Activated CD8-positive, alpha-beta T cell treated with anti-CD3 and anti-CD28 coated beads for 36 hours (primary cell): ENCODE data around the gene XXYLT1. TPM values are rescaled to one million over a fixed set of nuclear protein-coding genes. Genes with fewer than 3 reads are reported as not detected.

Experiments used
- ATAC-seq: fragments of 200-7000 bp; cut with Tn5 transposase; one replicate; pipeline ENCODE4 v1.10.0; 2021; ENCODE audit warnings: mild to moderate bottlenecking, moderate library complexity
- CTCF ChIA-PET: fragments of 350-600 bp; sonication (Branson Sonifier 250); formaldehyde crosslinking; loops from one replicate; lab custom pipeline; 2021; ENCODE audit warnings: antibody characterized with exemption; lab: Charles Lee
- POLR2A ChIA-PET: fragments of 350-600 bp; sonication (Branson Sonifier 250); formaldehyde crosslinking; loops from one replicate; lab custom pipeline; 2021; ENCODE audit warnings: antibody characterized with exemption; lab: Charles Lee
- DNase-seq: peaks from one replicate; pipeline ENCODE4 v3.0.0-alpha.2; 2020
- H3K27ac Mint-ChIP-seq: one replicate; pipeline ENCODE4 v1.8.0; 2021; ENCODE audit warnings: mild to moderate bottlenecking, mixed read lengths
- H3K27me3 Mint-ChIP-seq: one replicate; pipeline ENCODE4 v1.8.0; 2021; ENCODE audit warnings: mixed read lengths
- H3K36me3 Mint-ChIP-seq: one replicate; pipeline ENCODE4 v1.8.0; 2021; ENCODE audit warnings: low read depth, mixed read lengths
- H3K4me1 Mint-ChIP-seq: one replicate; pipeline ENCODE4 v1.8.0; 2021; ENCODE audit warnings: low read depth, mixed read lengths
- H3K4me3 Mint-ChIP-seq: one replicate; pipeline ENCODE4 v1.8.0; 2021; ENCODE audit warnings: mild to moderate bottlenecking, moderate library complexity, mixed read lengths
- H3K9me3 Mint-ChIP-seq: one replicate; pipeline ENCODE4 v1.8.0; 2021; ENCODE audit warnings: mixed read lengths
- CTCF ChIP-seq: fragments of 200-600 bp; IDR thresholded peaks from one replicate; pipeline ENCODE4 v1.8.0; 2022; ENCODE audit warnings: antibody characterized with exemption, mild to moderate bottlenecking
- intact Hi-C: fragments of 100-400 bp; cut with micrococcal nuclease; formaldehyde crosslinking; loops from one replicate; pipeline ENCODE4 v1.10.0; 2022
- total RNA-seq, 2 experiments: library from RNA; stranded (reverse); gene quantifications; one replicate each; pipeline ENCODE4 v1.2.3, GENCODE V29; 2021

Gene XXYLT1
- total RNA-seq, 2 experiments from 2014 or later = 8.4 to 9.6 TPM

GRCh38 chr3:195059471-195060216 lies 211.3 kb downstream of the XXYLT1 start:
- no peaks in the 10 kb centered on the region for H3K36me3 Mint-ChIP-seq
- ChIA-PET CTCF (no interaction called here), POLR2A (no interaction called here)
- ATAC-seq = no peak
- H3K9me3 Mint-ChIP-seq = no peaks in the 10 kb centered on the region
- no peak overlapping the region for H3K4me3 Mint-ChIP-seq
- DNase-seq = no peak
- intact Hi-C loops = no loop called here
- no peak overlapping the region for H3K27ac Mint-ChIP-seq
- no peaks in the 10 kb centered on the region for H3K4me1 Mint-ChIP-seq
- peaks cover 5% of the 10 kb centered on the region for H3K27me3 Mint-ChIP-seq
- TF ChIP-seq CTCF = no peak

- no peaks in the 10 kb centered on the region for H3K4me1 Mint-ChIP-seq
- no peak overlapping the region for H3K27ac Mint-ChIP-seq
- H3K9me3 Mint-ChIP-seq = no peaks in the 10 kb centered on the region
- ChIA-PET CTCF (no interaction called here), POLR2A (no interaction called here)
- no peak overlapping the region for H3K4me3 Mint-ChIP-seq
- ATAC-seq (no peak), DNase-seq (no peak)
- H3K36me3 Mint-ChIP-seq = no peaks in the 10 kb centered on the region
- intact Hi-C loops = no loop called here
- peaks cover 5% of the 10 kb centered on the region for H3K27me3 Mint-ChIP-seq
- no peak for TF ChIP-seq CTCF
These were observed 212.0 kb downstream of the XXYLT1 start for GRCh38 chr3:195059006-195059350.

GRCh38 chr3:195058336-195059005 lies 212.5 kb downstream of the XXYLT1 start:
- no peak for TF ChIP-seq CTCF
- no peak for ATAC-seq
- no peak overlapping the region for H3K27ac Mint-ChIP-seq
- H3K4me3 Mint-ChIP-seq = no peak overlapping the region
- no peak for DNase-seq
- peaks cover 5% of the 10 kb centered on the region for H3K27me3 Mint-ChIP-seq
- CTCF ChIA-PET = no interaction called here
- H3K9me3 Mint-ChIP-seq = no peaks in the 10 kb centered on the region
- H3K36me3 Mint-ChIP-seq = no peaks in the 10 kb centered on the region
- intact Hi-C loops = no loop called here
- POLR2A ChIA-PET = no interaction called here
- H3K4me1 Mint-ChIP-seq = no peaks in the 10 kb centered on the region

- intact Hi-C loops = no loop called here
- Mint-ChIP-seq H3K27ac (no peak overlapping the region), H3K36me3 (no peaks in the 10 kb centered on the region), H3K9me3 (no peaks in the 10 kb centered on the region), H3K4me1 (no peaks in the 10 kb centered on the region), H3K4me3 (no peak overlapping the region), H3K27me3 (peaks cover 5% of the 10 kb centered on the region)
- ATAC-seq (no peak), DNase-seq (no peak)
- CTCF ChIA-PET = no interaction called here
- no peak for TF ChIP-seq CTCF
- POLR2A ChIA-PET = no interaction called here
These were observed 213.2 kb downstream of the XXYLT1 start for GRCh38 chr3:195057716-195058115.

GRCh38 chr3:195056506-195056905 lies 214.5 kb downstream of the XXYLT1 start:
- DNase-seq = no peak
- Mint-ChIP-seq H3K27ac (no peak overlapping the region), H3K27me3 (peaks cover 5% of the 10 kb centered on the region), H3K4me1 (no peaks in the 10 kb centered on the region), H3K9me3 (no peaks in the 10 kb centered on the region), H3K36me3 (no peaks in the 10 kb centered on the region), H3K4me3 (no peak overlapping the region)
- CTCF ChIA-PET = interaction anchor here (0.8 to 1.4 kb wide), 2 partner anchors 50 to 54 kb away, joined by 3 to 4 read pairs; no protein-coding TSS in a partner anchor
- ATAC-seq = no peak
- POLR2A ChIA-PET = no interaction called here
- intact Hi-C loops = no loop called here
- TF ChIP-seq CTCF = no peak
